Measurements from ENCODE around the gene RAD54L.
"Not testable (repeated sequence)": the region's sequence is repeated elsewhere in the genome, so short reads cannot be mapped to it uniquely, and the experiment has no call there.

Gene RAD54L

GRCh38 chr1:46247436-46248121 is at the start of gene RAD54L:
Gene RAD54L (plus strand): TSS chr1:46247763. CDS start chr1:46248406, 643 bp downstream.
- peak; percentile 99 for DNase-seq

GRCh38 chr1:46197964-46198811 is 49.4 kb upstream of the RAD54L start, which contains the start of gene POMGNT1:
Gene POMGNT1 (minus strand): TSS chr1:46198434. CDS start chr1:46197821, 613 bp downstream.
- DNase-seq = peak; percentile 69

GRCh38 chr1:46199233-46199749 is 48.3 kb upstream of the RAD54L start:
- no peak for DNase-seq

GRCh38 chr1:46203738-46204405 is 43.7 kb upstream of the RAD54L start:
- no peak for DNase-seq

GRCh38 chr1:46204406-46204742 is 43.2 kb upstream of the RAD54L start:
- peak; percentile 39 for DNase-seq

- no peak for DNase-seq
Observed at GRCh38 chr1:46205141-46205540, 42.4 kb upstream of the RAD54L start.

- DNase-seq = no peak
Observed at GRCh38 chr1:46205791-46206190, 41.8 kb upstream of the RAD54L start.

GRCh38 chr1:46206399-46206798 is 41.2 kb upstream of the RAD54L start:
- no peak for DNase-seq

GRCh38 chr1:46210561-46210960 is 37.0 kb upstream of the RAD54L start:
- DNase-seq = no peak

GRCh38 chr1:46211051-46211450 is 36.5 kb upstream of the RAD54L start:
- no peak for DNase-seq

GRCh38 chr1:46215504-46215903 is 32.1 kb upstream of the RAD54L start:
- no peak for DNase-seq

- DNase-seq = peak; percentile 96
Observed at GRCh38 chr1:46218443-46218842, 29.1 kb upstream of the RAD54L start.

- peak; percentile 34 for DNase-seq
Observed at GRCh38 chr1:46219551-46220520, 27.7 kb upstream of the RAD54L start.

GRCh38 chr1:46220808-46221207 is 26.8 kb upstream of the RAD54L start:
- no peak for DNase-seq

GRCh38 chr1:46221749-46222148 is 25.8 kb upstream of the RAD54L start:
- no peak for DNase-seq

GRCh38 chr1:46223055-46223454 is 24.5 kb upstream of the RAD54L start:
- not testable (repeated sequence) for DNase-seq

GRCh38 chr1:46223472-46223943 is 24.1 kb upstream of the RAD54L start:
- peak; percentile 79 for DNase-seq

GRCh38 chr1:46224966-46225365 is 22.6 kb upstream of the RAD54L start:
- no peak for DNase-seq

- DNase-seq = not testable (repeated sequence)
Observed at GRCh38 chr1:46231231-46231630, 16.3 kb upstream of the RAD54L start.

GRCh38 chr1:46236882-46237281 is 10.7 kb upstream of the RAD54L start:
- no peak for DNase-seq

GRCh38 chr1:46238865-46239264 is 8.7 kb upstream of the RAD54L start:
- not testable (repeated sequence) for DNase-seq

- DNase-seq = not testable (repeated sequence)
Observed at GRCh38 chr1:46241733-46242132, 5.8 kb upstream of the RAD54L start.

Measured in NCI-H345 (cell line).